ENCODE data around the gene TBC1D24.
"Not testable (repeated sequence)": the region's sequence is repeated elsewhere in the genome, so short reads cannot be mapped to it uniquely, and the experiment has no call there.

Gene TBC1D24

GRCh38 chr16:2474877-2475412 is at the start of gene TBC1D24:
TSS of gene TBC1D24 (plus strand) at chr16:2475127. CDS start at chr16:2496149, 21,022 bp downstream.
- Mint-ChIP-seq H3K4me1 (peaks cover 30% of the 10 kb centered on the region), H3K36me3 (ENCODE audit: insufficient read depth) (no peaks in the 10 kb centered on the region), H3K27ac (ENCODE audit: low read depth) (no peak within 1 kb of the TSS), H3K9me3 (no peaks in the 10 kb centered on the region), H3K27me3 (peaks cover 17% of the 10 kb centered on the region), H3K4me3 (peak within 1 kb of the TSS; percentile 73)
- DNase-seq (ENCODE audit: low spot score in 2 of 2) (peak; percentile 48 to 51), ATAC-seq (replicated peaks; ENCODE audit: extremely low read depth, poor library complexity, severe bottlenecking) (peak; percentile 54)

DNA sequence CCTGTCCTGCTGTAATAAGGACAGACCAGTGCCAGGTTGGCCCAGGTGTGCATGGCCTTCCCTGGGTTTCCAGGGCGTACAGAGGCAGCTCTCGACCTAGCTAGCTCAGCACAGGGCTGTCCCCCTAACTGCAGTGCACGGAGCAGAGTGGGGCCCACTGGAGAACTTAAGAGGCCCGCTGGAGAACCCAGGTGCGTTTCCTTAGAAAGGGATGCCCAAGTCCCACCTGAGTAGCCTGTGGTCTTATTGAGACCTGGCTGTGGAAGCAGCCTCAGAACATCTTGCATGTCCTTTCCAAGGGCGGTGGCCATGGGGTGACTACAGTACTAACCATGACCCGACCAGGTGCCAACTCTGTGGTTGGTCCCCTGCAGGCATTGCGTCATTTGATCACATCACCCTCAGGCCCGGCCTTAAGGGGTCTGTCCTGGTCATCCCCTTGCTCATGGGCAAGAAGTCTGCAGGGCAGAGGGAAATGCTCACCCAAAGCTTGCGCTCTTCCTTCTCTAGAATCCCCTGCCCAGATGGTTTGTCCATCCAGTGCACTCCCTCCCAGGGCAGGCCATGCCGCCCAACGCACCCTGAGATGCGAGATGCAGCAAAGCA is 49.0 kb upstream of the TBC1D24 start:
- Mint-ChIP-seq H3K4me3 (no peak overlapping the region), H3K36me3 (ENCODE audit: insufficient read depth) (peaks cover 7% of the 10 kb centered on the region), H3K4me1 (peaks cover 28% of the 10 kb centered on the region), H3K27me3 (no peaks in the 10 kb centered on the region), H3K9me3 (no peaks in the 10 kb centered on the region), H3K27ac (ENCODE audit: low read depth) (no peak overlapping the region)
- DNase-seq (ENCODE audit: low spot score in 2 of 2) (no peak), ATAC-seq (replicated peaks; ENCODE audit: extremely low read depth, poor library complexity, severe bottlenecking) (no peak)

DNA sequence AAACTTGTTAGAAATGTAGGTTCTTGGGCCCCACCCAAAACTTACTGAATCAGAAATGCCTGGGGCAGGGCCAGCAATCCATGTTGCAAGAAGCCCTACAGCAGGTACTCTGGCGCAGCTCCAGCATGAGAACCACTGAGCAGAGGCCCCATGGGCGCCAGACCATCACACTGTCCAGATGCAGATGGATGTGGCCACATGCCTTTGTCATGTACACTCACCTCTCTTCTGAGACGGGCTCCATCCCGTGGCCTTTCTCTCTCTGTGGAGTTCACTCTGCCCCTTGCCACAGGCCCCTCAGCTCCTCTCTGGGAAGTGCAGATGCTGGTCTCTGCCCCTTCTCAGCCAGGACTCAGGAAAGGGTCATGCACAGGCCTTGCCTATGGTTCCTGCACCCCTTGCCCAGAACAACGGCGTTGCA is 48.0 kb upstream of the TBC1D24 start:
- DNase-seq (ENCODE audit: low spot score in 2 of 2) (no peak), ATAC-seq (replicated peaks; ENCODE audit: extremely low read depth, poor library complexity, severe bottlenecking) (no peak)
- Mint-ChIP-seq H3K27me3 (no peaks in the 10 kb centered on the region), H3K27ac (ENCODE audit: low read depth) (no peak overlapping the region), H3K36me3 (ENCODE audit: insufficient read depth) (peaks cover 7% of the 10 kb centered on the region), H3K4me3 (no peak overlapping the region), H3K9me3 (no peaks in the 10 kb centered on the region), H3K4me1 (peaks cover 22% of the 10 kb centered on the region)

DNA sequence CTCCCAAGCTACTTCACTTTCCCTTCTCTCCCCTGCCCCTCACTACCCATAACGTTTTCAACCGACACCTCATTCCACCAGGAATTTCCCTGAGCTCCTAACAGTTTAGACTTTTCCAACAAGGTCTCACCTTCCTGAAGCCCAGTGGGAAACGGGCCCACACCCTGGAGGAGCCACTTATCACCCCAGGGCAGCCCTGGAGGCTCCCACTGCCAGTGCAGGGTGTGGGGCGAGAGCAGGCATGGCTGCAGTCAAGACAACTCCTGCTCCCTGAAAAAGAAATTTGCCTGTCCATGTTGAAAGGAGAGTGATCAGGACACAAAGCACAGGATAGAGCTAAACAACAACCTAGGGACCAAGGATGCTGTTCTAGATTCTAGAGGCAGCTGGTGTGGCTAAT is 47.4 kb upstream of the TBC1D24 start:
- H3K27ac Mint-ChIP-seq (ENCODE audit: low read depth): no peak overlapping the region

GRCh38 chr16:2428051-2428783 is 46.7 kb upstream of the TBC1D24 start:
- H3K27ac Mint-ChIP-seq (ENCODE audit: low read depth): peak overlapping the region; percentile 70
- ATAC-seq (replicated peaks; ENCODE audit: extremely low read depth, poor library complexity, severe bottlenecking): no peak
- H3K4me1 Mint-ChIP-seq: peaks cover 22% of the 10 kb centered on the region
- no peak for DNase-seq (ENCODE audit: low spot score in 2 of 2)
- peak overlapping the region; percentile 87 for H3K4me3 Mint-ChIP-seq
- peaks cover 9% of the 10 kb centered on the region for H3K36me3 Mint-ChIP-seq (ENCODE audit: insufficient read depth)
- no peaks in the 10 kb centered on the region for H3K27me3 Mint-ChIP-seq
- no peaks in the 10 kb centered on the region for H3K9me3 Mint-ChIP-seq

More for the DNA sequence above, 47.4 kb upstream of the TBC1D24 start:
- Mint-ChIP-seq H3K27me3 (no peaks in the 10 kb centered on the region), H3K36me3 (ENCODE audit: insufficient read depth) (peaks cover 9% of the 10 kb centered on the region), H3K4me3 (peak overlapping the region; percentile 87), H3K4me1 (peaks cover 22% of the 10 kb centered on the region), H3K9me3 (no peaks in the 10 kb centered on the region)
- no peak for ATAC-seq (replicated peaks; ENCODE audit: extremely low read depth, poor library complexity, severe bottlenecking)
- DNase-seq (ENCODE audit: low spot score in 2 of 2): no peak

DNA sequence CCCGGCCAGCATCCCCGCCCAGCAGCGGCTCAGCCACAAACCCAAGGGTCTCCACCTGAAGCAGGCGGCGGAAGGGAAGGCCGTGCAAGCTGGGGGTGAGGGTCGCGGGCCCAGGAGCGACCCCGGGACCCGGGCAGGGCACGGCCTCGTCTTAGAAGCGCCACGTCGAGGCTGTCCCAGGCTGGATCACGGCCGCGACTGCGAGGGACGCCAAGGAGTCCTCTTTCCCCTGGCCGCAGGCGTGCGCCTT is 46.2 kb upstream of the TBC1D24 start:
- ATAC-seq (replicated peaks; ENCODE audit: extremely low read depth, poor library complexity, severe bottlenecking) (peak; percentile 25), DNase-seq (ENCODE audit: low spot score in 2 of 2) (no peak)
- Mint-ChIP-seq H3K27me3 (no peaks in the 10 kb centered on the region), H3K4me3 (peak overlapping the region; percentile 87), H3K4me1 (peaks cover 22% of the 10 kb centered on the region), H3K9me3 (no peaks in the 10 kb centered on the region), H3K27ac (ENCODE audit: low read depth) (peak overlapping the region; percentile 70), H3K36me3 (ENCODE audit: insufficient read depth) (peaks cover 12% of the 10 kb centered on the region)

DNA sequence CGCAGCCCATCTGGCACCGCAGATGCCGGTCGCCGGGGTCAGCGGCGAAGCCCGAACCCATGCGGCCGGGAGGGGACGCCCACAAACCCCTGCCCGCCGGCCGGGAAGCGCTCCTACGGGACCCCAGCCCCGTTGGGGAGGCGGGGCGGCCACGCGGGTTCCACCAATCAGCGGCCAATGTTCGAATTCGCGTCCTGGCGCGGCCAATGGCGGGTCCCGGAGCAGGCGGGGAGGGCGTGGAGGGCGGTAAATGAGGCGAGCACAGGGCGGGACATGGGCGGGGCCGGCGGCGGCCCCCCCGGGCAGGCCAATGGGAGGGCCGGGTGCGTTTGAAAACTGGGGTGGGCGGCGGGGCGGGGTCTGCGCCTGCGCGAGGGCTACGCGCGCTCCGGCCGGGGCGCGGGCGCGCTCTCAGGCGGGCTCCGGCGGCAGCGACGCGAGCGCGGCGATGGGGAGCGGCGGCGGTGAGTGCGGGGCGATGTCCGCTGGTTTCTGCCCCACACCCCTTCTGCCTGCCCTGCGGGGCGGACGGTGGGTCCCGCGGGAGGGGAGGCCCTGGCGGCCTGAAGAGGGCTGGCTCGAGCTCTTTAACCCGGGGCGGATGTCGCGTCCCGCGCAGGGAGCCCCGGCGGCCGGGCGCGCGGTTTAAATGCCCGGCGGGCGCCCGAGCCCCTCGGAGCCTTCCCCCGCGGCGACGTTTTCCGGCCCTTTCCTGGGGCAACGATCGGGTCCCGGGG is 45.7 kb upstream of the TBC1D24 start, which contains the start of gene CCNF:
CCNF (plus strand) TSS at position 414 of the 737 bp plus-strand sequence; CDS start at position 449, 35 bp downstream.
- Mint-ChIP-seq H3K4me1 (peaks cover 22% of the 10 kb centered on the region), H3K4me3 (peak within 1 kb of the TSS; percentile 87), H3K9me3 (no peaks in the 10 kb centered on the region), H3K27ac (ENCODE audit: low read depth) (peak within 1 kb of the TSS; percentile 70), H3K36me3 (ENCODE audit: insufficient read depth) (peaks cover 12% of the 10 kb centered on the region), H3K27me3 (no peaks in the 10 kb centered on the region)
- peak; percentile 79 to 87 for DNase-seq (ENCODE audit: low spot score in 2 of 2)
- peak; percentile 95 for ATAC-seq (replicated peaks; ENCODE audit: extremely low read depth, poor library complexity, severe bottlenecking)

GRCh38 chr16:2429771-2430663 is 44.9 kb upstream of the TBC1D24 start:
- no peak for DNase-seq (ENCODE audit: low spot score in 2 of 2)
- H3K9me3 Mint-ChIP-seq: no peaks in the 10 kb centered on the region
- H3K27ac Mint-ChIP-seq (ENCODE audit: low read depth): peak overlapping the region; percentile 44
- peak overlapping the region; percentile 87 for H3K4me3 Mint-ChIP-seq
- peaks cover 14% of the 10 kb centered on the region for H3K36me3 Mint-ChIP-seq (ENCODE audit: insufficient read depth)
- peaks cover 22% of the 10 kb centered on the region for H3K4me1 Mint-ChIP-seq
- ATAC-seq (replicated peaks; ENCODE audit: extremely low read depth, poor library complexity, severe bottlenecking): peak; percentile 3
- no peaks in the 10 kb centered on the region for H3K27me3 Mint-ChIP-seq

DNA sequence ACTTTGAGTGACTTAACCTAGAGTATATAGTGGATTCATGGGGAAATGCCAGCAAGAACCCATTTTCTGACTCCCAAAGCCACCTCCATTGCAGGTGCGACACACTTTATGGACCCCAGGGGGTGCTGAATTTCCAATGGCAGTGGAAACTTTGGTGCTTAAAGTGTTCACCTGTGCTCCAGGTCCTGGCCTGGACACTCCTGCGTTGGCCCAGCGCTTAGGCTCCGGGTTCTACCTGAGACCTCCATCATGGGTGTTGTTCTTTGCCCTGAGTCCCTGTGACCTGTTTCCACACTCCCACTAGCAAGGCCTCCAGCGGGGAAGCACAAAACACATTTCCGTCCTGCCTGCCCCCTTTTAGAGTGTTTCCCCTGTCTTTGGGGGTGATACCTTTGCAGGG is 42.6 kb upstream of the TBC1D24 start:
- H3K4me3 Mint-ChIP-seq: no peak overlapping the region

DNA sequence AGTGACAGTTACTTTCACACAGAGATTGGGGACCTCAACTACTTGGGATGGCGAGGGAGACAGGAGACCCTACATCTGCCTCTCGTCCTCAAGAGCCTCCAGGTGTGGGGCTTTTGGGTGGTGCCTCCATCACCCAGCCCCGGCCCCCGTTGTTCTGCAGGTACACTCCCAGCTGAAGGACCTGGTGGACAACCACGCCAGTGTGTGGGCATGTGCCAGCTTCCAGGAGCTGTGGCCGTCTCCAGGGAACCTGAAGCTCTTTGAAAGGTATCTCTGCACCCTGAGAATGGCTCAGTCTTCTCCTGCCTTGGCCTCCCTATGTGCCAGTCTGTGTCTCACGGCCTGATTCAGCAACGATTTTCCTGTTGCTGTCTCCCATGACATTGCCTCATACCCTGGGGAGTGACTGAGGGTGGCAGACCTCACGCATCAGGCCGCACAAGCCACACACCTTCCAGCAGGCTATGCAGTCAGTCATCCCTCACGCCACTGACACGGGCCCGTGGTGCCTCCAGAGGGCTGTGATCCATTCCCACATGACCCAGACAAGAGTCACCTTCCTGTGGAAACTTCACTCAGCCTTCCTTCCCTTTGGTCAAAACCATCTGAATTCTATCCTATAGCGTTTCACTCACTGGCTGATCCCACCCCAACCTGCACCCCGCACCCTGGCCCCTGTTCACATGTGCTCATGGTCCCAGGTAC is 42.0 kb upstream of the TBC1D24 start:
- Mint-ChIP-seq H3K27me3 (no peaks in the 10 kb centered on the region), H3K4me1 (peaks cover 16% of the 10 kb centered on the region), H3K27ac (ENCODE audit: low read depth) (no peak overlapping the region), H3K36me3 (ENCODE audit: insufficient read depth) (peaks cover 19% of the 10 kb centered on the region), H3K4me3 (no peak overlapping the region), H3K9me3 (no peaks in the 10 kb centered on the region)
- no peak for ATAC-seq (replicated peaks; ENCODE audit: extremely low read depth, poor library complexity, severe bottlenecking)
- no peak for DNase-seq (ENCODE audit: low spot score in 2 of 2)

More for the DNA sequence above, 42.6 kb upstream of the TBC1D24 start:
- Mint-ChIP-seq H3K4me1 (peaks cover 22% of the 10 kb centered on the region), H3K9me3 (no peaks in the 10 kb centered on the region), H3K27me3 (no peaks in the 10 kb centered on the region), H3K27ac (ENCODE audit: low read depth) (no peak overlapping the region), H3K36me3 (ENCODE audit: insufficient read depth) (peaks cover 15% of the 10 kb centered on the region)
- ATAC-seq (replicated peaks; ENCODE audit: extremely low read depth, poor library complexity, severe bottlenecking) (no peak), DNase-seq (ENCODE audit: low spot score in 2 of 2) (no peak)

GRCh38 chr16:2435236-2435635 is 39.7 kb upstream of the TBC1D24 start:
- not testable (repeated sequence) for H3K9me3 Mint-ChIP-seq; H3K27ac Mint-ChIP-seq (ENCODE audit: low read depth); H3K4me3 Mint-ChIP-seq; H3K27me3 Mint-ChIP-seq; DNase-seq (ENCODE audit: low spot score in 2 of 2); H3K4me1 Mint-ChIP-seq; ATAC-seq (replicated peaks; ENCODE audit: extremely low read depth, poor library complexity, severe bottlenecking)
- H3K36me3 Mint-ChIP-seq (ENCODE audit: insufficient read depth): peaks cover 19% of the 10 kb centered on the region

Measured in central memory CD8-positive, alpha-beta T cell (primary cell).